Measurements from ENCODE around the gene GRIK5. TPM values are rescaled to one million over a fixed set of nuclear protein-coding genes. Genes with fewer than 3 reads are reported as not detected.

The GRIK5 gene
- total and polyA plus RNA-seq, 2 of the 8 experiments (the other 6 are each of a cell fraction or from before 2014, with no cell fraction given) = 17.8 to 42.9 TPM

DNA sequence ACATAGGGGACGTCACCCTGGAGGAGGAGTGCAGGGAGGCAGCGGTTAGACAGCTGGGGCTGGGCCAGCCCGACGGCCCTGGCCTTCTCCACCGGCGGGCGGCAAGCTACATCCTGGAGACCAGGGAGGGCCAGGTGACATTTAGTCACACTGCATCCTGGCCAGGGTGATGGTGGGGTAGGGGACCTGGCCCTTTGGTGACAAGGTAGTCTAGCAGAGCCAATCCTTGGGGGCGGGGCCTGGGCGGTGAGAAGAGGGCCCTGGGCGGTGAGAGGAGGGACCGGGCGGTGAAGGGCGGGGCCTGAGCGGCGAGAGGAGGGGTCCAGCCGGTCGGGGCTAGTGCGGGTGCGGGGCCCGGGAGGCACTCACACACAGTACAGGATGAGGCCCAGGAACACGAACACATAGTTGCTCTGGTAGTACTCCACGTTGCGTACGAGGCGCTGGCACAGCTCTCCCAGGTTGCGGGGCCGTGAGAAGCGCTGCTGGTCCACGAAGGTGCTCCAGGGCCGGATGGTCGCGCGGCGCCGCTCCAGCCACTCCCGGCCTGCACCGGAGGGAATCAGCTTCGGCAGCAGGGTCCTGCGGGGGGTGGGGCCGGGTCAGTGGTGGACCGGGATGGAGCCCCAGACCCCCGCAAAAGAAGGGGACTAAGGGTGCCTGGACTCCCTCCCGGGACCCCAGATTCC, 111.5 kb downstream of the GRIK5 start (continued):
- TF ChIP-seq TAF7 (optimal IDR thresholded peaks at IDR 0.05; ENCODE audit: borderline replicate concordance, low read depth, low read length) = no peak
